Neuron (in vitro differentiated cells): ENCODE results near the gene MSANTD1.

ENCODE experiments used
- H2AFZ ChIP-seq: one replicate; pipeline ENCODE4 v1.6.1; 2013; ENCODE audit warnings: low read depth, mild to moderate bottlenecking, inconsistent platforms, low read length, moderate library complexity
- H3K27me3 ChIP-seq: one replicate; pipeline ENCODE4 v1.6.1; 2013; ENCODE audit warnings: low read length; ENCODE audit not compliant: insufficient read depth
- H3K36me3 ChIP-seq: one replicate; pipeline ENCODE4 v1.6.1; 2013; ENCODE audit warnings: low read length; ENCODE audit not compliant: insufficient read depth
- H3K4me1 ChIP-seq: one replicate; pipeline ENCODE4 v1.6.1; 2013; ENCODE audit warnings: low read length; ENCODE audit not compliant: insufficient read depth
- H3K4me3 ChIP-seq: 2 replicates; pipeline ENCODE4 v1.5.1; 2013; ENCODE audit warnings: mild to moderate bottlenecking, low read length, moderate library complexity
- H3K9me3 ChIP-seq: one replicate; pipeline ENCODE4 v1.6.1; 2013; ENCODE audit warnings: low read length

Gene MSANTD1

GRCh38 chr4:3239998-3240920 is 8.7 kb upstream of the MSANTD1 start:
- H3K27me3 ChIP-seq, result no peaks in the 10 kb centered on the region
- H3K36me3 ChIP-seq, result peaks cover 57% of the 10 kb centered on the region
- H3K4me1 ChIP-seq, result no peaks in the 10 kb centered on the region
- H3K4me3 ChIP-seq, result no peak overlapping the region
- H3K9me3 ChIP-seq, result no peaks in the 10 kb centered on the region
- no peak overlapping the region for H2AFZ ChIP-seq

- Histone ChIP-seq H3K4me3 (no peak overlapping the region), H3K9me3 (no peaks in the 10 kb centered on the region), H3K27me3 (no peaks in the 10 kb centered on the region), H3K4me1 (no peaks in the 10 kb centered on the region), H2AFZ (no peak overlapping the region), H3K36me3 (peaks cover 50% of the 10 kb centered on the region)
Measured at GRCh38 chr4:3240936-3241522, 7.9 kb upstream of the MSANTD1 start.

GRCh38 chr4:3241898-3242524 is 6.9 kb upstream of the MSANTD1 start:
- Histone ChIP-seq H3K27me3 (no peaks in the 10 kb centered on the region), H3K4me1 (no peaks in the 10 kb centered on the region), H3K36me3 (peaks cover 42% of the 10 kb centered on the region), H2AFZ (no peak overlapping the region), H3K9me3 (no peaks in the 10 kb centered on the region), H3K4me3 (no peak overlapping the region)

GRCh38 chr4:3243136-3243780 is 5.7 kb upstream of the MSANTD1 start:
- no peaks in the 10 kb centered on the region for H3K27me3 ChIP-seq
- no peak overlapping the region for H2AFZ ChIP-seq
- peaks cover 42% of the 10 kb centered on the region for H3K36me3 ChIP-seq
- no peaks in the 10 kb centered on the region for H3K4me1 ChIP-seq
- no peak overlapping the region for H3K4me3 ChIP-seq
- no peaks in the 10 kb centered on the region for H3K9me3 ChIP-seq

GRCh38 chr4:3244002-3244401 is 5.0 kb upstream of the MSANTD1 start:
- H3K36me3 ChIP-seq, result peaks cover 36% of the 10 kb centered on the region
- no peak overlapping the region for H3K4me3 ChIP-seq
- H3K4me1 ChIP-seq, result peaks cover 6% of the 10 kb centered on the region
- no peaks in the 10 kb centered on the region for H3K27me3 ChIP-seq
- H3K9me3 ChIP-seq, result no peaks in the 10 kb centered on the region
- no peak overlapping the region for H2AFZ ChIP-seq

GRCh38 chr4:3244747-3245146 is 4.2 kb upstream of the MSANTD1 start:
- H3K27me3 ChIP-seq, result no peaks in the 10 kb centered on the region
- no peak overlapping the region for H3K4me3 ChIP-seq
- no peak overlapping the region for H2AFZ ChIP-seq
- peaks cover 29% of the 10 kb centered on the region for H3K36me3 ChIP-seq
- H3K9me3 ChIP-seq, result no peaks in the 10 kb centered on the region
- peaks cover 7% of the 10 kb centered on the region for H3K4me1 ChIP-seq

GRCh38 chr4:3245676-3246075 is 3.3 kb upstream of the MSANTD1 start:
- Histone ChIP-seq H2AFZ (no peak overlapping the region), H3K27me3 (no peaks in the 10 kb centered on the region), H3K9me3 (no peaks in the 10 kb centered on the region), H3K4me1 (peaks cover 7% of the 10 kb centered on the region), H3K4me3 (no peak overlapping the region), H3K36me3 (peaks cover 22% of the 10 kb centered on the region)

GRCh38 chr4:3246458-3247398 is 2.2 kb upstream of the MSANTD1 start:
- no peaks in the 10 kb centered on the region for H3K9me3 ChIP-seq
- H3K36me3 ChIP-seq, result peaks cover 16% of the 10 kb centered on the region
- no peak overlapping the region for H3K4me3 ChIP-seq

GRCh38 chr4:3247399-3248177 is 1.4 kb upstream of the MSANTD1 start:
- Histone ChIP-seq H3K4me3 (no peak overlapping the region), H3K9me3 (no peaks in the 10 kb centered on the region), H3K36me3 (peaks cover 9% of the 10 kb centered on the region)

More at GRCh38 chr4:3246458-3247398, 2.2 kb upstream of the MSANTD1 start:
- Histone ChIP-seq H3K27me3 (no peaks in the 10 kb centered on the region), H3K4me1 (peaks cover 7% of the 10 kb centered on the region), H2AFZ (no peak overlapping the region)

GRCh38 chr4:3248178-3248480 is 830 bp upstream of the MSANTD1 start:
- Histone ChIP-seq H3K9me3 (no peaks in the 10 kb centered on the region), H2AFZ (no peak overlapping the region), H3K36me3 (peaks cover 5% of the 10 kb centered on the region), H3K4me1 (peaks cover 7% of the 10 kb centered on the region), H3K27me3 (no peaks in the 10 kb centered on the region), H3K4me3 (no peak overlapping the region)

More at GRCh38 chr4:3247399-3248177, 1.4 kb upstream of the MSANTD1 start:
- H3K27me3 ChIP-seq, result no peaks in the 10 kb centered on the region
- peaks cover 7% of the 10 kb centered on the region for H3K4me1 ChIP-seq
- H2AFZ ChIP-seq, result no peak overlapping the region

- Histone ChIP-seq H3K36me3 (no peaks in the 10 kb centered on the region), H3K4me3 (no peak overlapping the region), H3K9me3 (no peaks in the 10 kb centered on the region), H3K27me3 (no peaks in the 10 kb centered on the region), H3K4me1 (peaks cover 12% of the 10 kb centered on the region), H2AFZ (no peak overlapping the region)
Measured at GRCh38 chr4:3249711-3250437, 915 bp downstream of the MSANTD1 start.
